GM12864 (cell line): ENCODE measurements around the gene MCTP1.
A peak's percentile ranks its signal among the peaks of the same experiment; 100 is the strongest.

ENCODE experiments used
- DNase-seq: peaks from one replicate; pipeline ENCODE4 v3.0.0-alpha.2; 2011; ENCODE audit warnings: low read depth
- H3K4me3 ChIP-seq: 2 replicates; pipeline ENCODE4 v1.5.1; 2011; ENCODE audit warnings: mild to moderate bottlenecking, low read depth, low read length, control low read depth
- CTCF ChIP-seq: IDR thresholded peaks from 2 replicates; pipeline ENCODE4 v1.5.1; 2011; ENCODE audit warnings: low read depth, mild to moderate bottlenecking, moderate library complexity, low read length, control low read depth, inconsistent platforms; ENCODE audit errors: missing control alignments

The MCTP1 gene

DNA sequence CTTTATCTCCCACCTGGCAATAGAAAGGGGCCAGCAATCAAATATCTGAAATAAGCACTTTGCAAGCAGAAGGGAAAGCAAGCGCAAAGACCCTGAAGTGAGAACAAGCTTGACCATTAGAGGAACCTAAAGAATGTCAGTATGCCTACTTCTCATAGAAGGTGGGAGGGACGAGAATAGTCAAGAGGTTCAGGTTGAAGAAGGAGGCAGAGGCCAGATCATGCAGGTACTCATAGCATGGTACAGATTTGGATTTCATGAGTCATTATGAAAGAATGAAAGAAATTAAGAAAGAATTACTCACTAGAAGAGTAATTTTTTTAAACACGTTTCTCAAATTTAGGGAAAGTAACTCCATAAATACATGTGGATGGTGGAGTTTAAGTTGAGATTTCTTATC lies 33.7 kb downstream of the MCTP1 start:
- TF ChIP-seq CTCF: no peak
- no peak for DNase-seq
- no peak overlapping the region for H3K4me3 ChIP-seq

- TF ChIP-seq CTCF: no peak
- DNase-seq: no peak
Observed at GRCh38 chr5:95244479-95244878, 40.4 kb downstream of the MCTP1 start.

GRCh38 chr5:95241635-95242034 lies 43.3 kb downstream of the MCTP1 start:
- TF ChIP-seq CTCF: no peak
- DNase-seq: peak; percentile 29
- H3K4me3 ChIP-seq: no peak overlapping the region

More at GRCh38 chr5:95244479-95244878, 40.4 kb downstream of the MCTP1 start:
- no peak overlapping the region for H3K4me3 ChIP-seq

- TF ChIP-seq CTCF: no peak
- no peak for DNase-seq
- H3K4me3 ChIP-seq: no peak overlapping the region
Observed at GRCh38 chr5:95241161-95241560, 43.7 kb downstream of the MCTP1 start.

GRCh38 chr5:95238560-95239325 lies 46.2 kb downstream of the MCTP1 start:
- TF ChIP-seq CTCF: peak; percentile 16
- no peak overlapping the region for H3K4me3 ChIP-seq
- DNase-seq: no peak

GRCh38 chr5:95237324-95237723 lies 47.6 kb downstream of the MCTP1 start:
- no peak for TF ChIP-seq CTCF
- DNase-seq: no peak
- H3K4me3 ChIP-seq: no peak overlapping the region

GRCh38 chr5:95235439-95235982 lies 49.4 kb downstream of the MCTP1 start:
- H3K4me3 ChIP-seq: no peak overlapping the region
- DNase-seq: no peak
- TF ChIP-seq CTCF: no peak
